HepG2 (cell line): ENCODE measurements around the gene CPLX3. TPM values are rescaled to one million over a fixed set of nuclear protein-coding genes. Genes with fewer than 3 reads are reported as not detected.
A peak's percentile ranks its signal among the peaks of the same experiment; 100 is the strongest.

Source experiments
- ATAC-seq: fragments of 200-7000 bp; cut with Tn5 transposase; 3 replicates; pipeline ENCODE4 v1.9.1; 2020; ENCODE audit warnings: mild to moderate bottlenecking, moderate library complexity
- BruUV-seq: library from RNA; stranded (reverse); fragments of 400-500 nt; replicated peaks from 2 replicates; lab custom pipeline; 2021; lab: Mats Ljungman, UMichigan
- CTCF ChIA-PET: fragments of 300-600 bp; formaldehyde crosslinking; extraction: SDS; loops from one replicate; lab custom pipeline; 2021; ENCODE audit warnings: low total read pairs, inconsistent platforms, low intra/inter-chr PET ratio; lab: Yijun Ruan, JAX
- POLR2A ChIA-PET: fragments of 350-600 bp; sonication (Branson Sonifier 250); formaldehyde crosslinking; loops from one replicate; lab custom pipeline; 2020; ENCODE audit warnings: antibody characterized with exemption, inconsistent platforms; lab: Yijun Ruan, JAX
- DNase-seq: peaks from one replicate; pipeline ENCODE4 v3.0.0-alpha.2; 2015; ENCODE audit warnings: low spot score
- FAIRE-seq: peaks from 3 replicates; lab custom pipeline; 2011; peaks lifted over from hg19 to GRCh38; lab: Jason Lieb, UNC
- H2AFZ ChIP-seq: one replicate; pipeline ENCODE4 v1.6.1; 2011; ENCODE audit warnings: low read length, inconsistent platforms
- H3K27ac ChIP-seq: fragments of 300-600 bp; 3 replicates; pipeline ENCODE4 v1.8.0; 2011; ENCODE audit warnings: mixed run types, mild to moderate bottlenecking, mixed read lengths, low read length, inconsistent platforms; ENCODE audit not compliant: insufficient read depth; ENCODE audit errors: extremely low read length
- H3K27me3 ChIP-seq, 2 experiments: fragments of 200-600 bp in 1 of 2; 2 replicates in 1 of 2; 3 replicates in 1 of 2; pipeline versions ENCODE4 v1.6.0 to v1.8.0; 2011; ENCODE audit warnings: low read length in 2 of 2, mild to moderate bottlenecking in 2 of 2, moderate library complexity in 2 of 2, inconsistent platforms in 1 of 2; ENCODE audit not compliant: insufficient read depth in 2 of 2, control insufficient read depth in 1 of 2
- H3K36me3 ChIP-seq, 2 experiments: fragments of 200-600 bp in 1 of 2; replicated peaks in 1 of 2; 2 replicates in 1 of 2; 3 replicates in 1 of 2; pipeline versions ENCODE4 v1.5.1 to v1.8.0; 2011; ENCODE audit warnings: low read length in 2 of 2, inconsistent platforms in 1 of 2; ENCODE audit not compliant: insufficient read depth in 2 of 2, control insufficient read depth in 1 of 2
- H3K4me1 ChIP-seq: 2 replicates; pipeline ENCODE4 v1.5.1; 2012; ENCODE audit warnings: low read length, inconsistent platforms; ENCODE audit not compliant: insufficient read depth
- H3K4me2 ChIP-seq: 2 replicates; pipeline ENCODE4 v1.6.0; 2011; ENCODE audit warnings: low read depth, low read length, inconsistent platforms
- H3K4me3 ChIP-seq, 3 experiments: fragments of 200-600 bp in 1 of 3; sonication (generic), shearing (Covaris generic) in 1 of 3; replicated peaks in 1 of 3; 2 replicates each; pipeline ENCODE4 v1.5.1; 2011 to 2016; ENCODE audit warnings: low read length in 3 of 3, inconsistent platforms in 2 of 3, low read depth in 2 of 3, mild to moderate bottlenecking in 2 of 3, control low read depth in 1 of 3, mixed read lengths in 1 of 3; ENCODE audit not compliant: insufficient read depth in 1 of 3
- H3K79me2 ChIP-seq: one replicate; pipeline ENCODE4 v1.6.1; 2011; ENCODE audit warnings: low read length, inconsistent platforms; ENCODE audit not compliant: insufficient read depth
- H3K9ac ChIP-seq: 2 replicates; pipeline ENCODE4 v1.6.0; 2011; ENCODE audit warnings: mild to moderate bottlenecking, low read depth, low read length, inconsistent platforms; ENCODE audit not compliant: insufficient read depth
- H3K9me3 ChIP-seq: 2 replicates; pipeline ENCODE4 v1.5.1; 2012; ENCODE audit warnings: mild to moderate bottlenecking, low read length
- H4K20me1 ChIP-seq: 2 replicates; pipeline ENCODE4 v1.6.0; 2011; ENCODE audit warnings: inconsistent platforms, mild to moderate bottlenecking, low read length, moderate library complexity; ENCODE audit not compliant: insufficient read depth
- BORCS8-MEF2B ChIP-seq: sonication (generic); formaldehyde crosslinking; IDR thresholded peaks from 2 replicates; pipeline ENCODE4 v1.8.0; 2022; ENCODE audit warnings: mild to moderate bottlenecking, missing genetic modification reagents
- CTCF ChIP-seq: sonication (generic); formaldehyde crosslinking; IDR thresholded peaks from 2 replicates; pipeline ENCODE4 v1.5.0; 2020; ENCODE audit warnings: mild to moderate bottlenecking, missing genetic modification reagents, moderate library complexity
- HNRNPLL ChIP-seq: fragments of 200-400 bp; formaldehyde crosslinking; IDR thresholded peaks from 2 replicates; pipeline ENCODE4 v1.6.1; 2017; ENCODE audit warnings: mild to moderate bottlenecking, low read depth, low read length; ENCODE audit not compliant: poor library complexity, severe bottlenecking
- PAXIP1 ChIP-seq: sonication (generic); formaldehyde crosslinking; conservative IDR thresholded peaks from 2 replicates; pipeline ENCODE4 v1.4.0; 2020; ENCODE audit warnings: mild to moderate bottlenecking, missing genetic modification reagents, moderate library complexity
- RBM39 ChIP-seq: fragments of 200-400 bp; formaldehyde crosslinking; IDR thresholded peaks from one replicate; pipeline ENCODE4 v1.6.1; 2018; ENCODE audit warnings: antibody characterized with exemption, mild to moderate bottlenecking, low read depth, low read length; ENCODE audit not compliant: poor library complexity, severe bottlenecking
- STAG1 ChIP-seq: sonication (generic); formaldehyde crosslinking; IDR thresholded peaks from 2 replicates; pipeline ENCODE4 v1.4.0; 2020; ENCODE audit warnings: missing genetic modification reagents
- ZNF224 ChIP-seq: sonication (generic); formaldehyde crosslinking; IDR thresholded peaks from 2 replicates; pipeline ENCODE4 v1.5.0; 2020; ENCODE audit warnings: mild to moderate bottlenecking, missing genetic modification reagents
- ZNF263 ChIP-seq: sonication (generic); formaldehyde crosslinking; IDR thresholded peaks from 2 replicates; pipeline ENCODE4 v1.4.0; 2020; ENCODE audit warnings: missing genetic modification reagents
- WGBS: methylation state at CpG from one replicate; pipeline ENCODE4 v1.1.6; 2017; ENCODE audit warnings: low lambda C conversion rate; 5-methylcytosine and 5-hydroxymethylcytosine counted together
- in situ Hi-C: cut with HindIII; loops from 2 replicates; pipeline ENCODE4 v1.10.0; 2017; ENCODE audit warnings: low pct_unique_long_range_greater_than_20kb; ENCODE audit not compliant: extremely low pct_ligation_motif_present
- intact Hi-C: fragments of 100-400 bp; cut with micrococcal nuclease; formaldehyde crosslinking; loops from one replicate; pipeline ENCODE4 v1.10.0; 2022; ENCODE audit not compliant: unreplicated experiment
- polyA plus RNA-seq, 8 experiments: library from polyadenylated mRNA; depleted of rRNA in 3 of 8; stranded (reverse) in 7 of 8; unstranded in 1 of 8; fragments of >200 nt; fragmentation: Illumina TruSeq in 4 of 8; extraction: Trizol in 4 of 8; gene quantifications; 2 replicates each; pipeline versions ENCODE4 v1.2.1 to v1.2.3, GENCODE V29; 2011 to 2016; ENCODE audit warnings: low read depth in 4 of 8, missing spikeins in 1 of 8, mixed read lengths in 1 of 8; ENCODE audit not compliant: insufficient read depth in 1 of 8
- total RNA-seq, 5 experiments: library from RNA; depleted of rRNA; stranded (reverse); fragments of >200 nt; fragmentation: Illumina TruSeq; extraction: Trizol; gene quantifications; 2 replicates each; pipeline ENCODE4 v1.2.3, GENCODE V29; 2016; ENCODE audit warnings: low read depth in 1 of 5

CPLX3 gene
- total and polyA plus RNA-seq, 2 of the 13 experiments (the other 11 are each of a cell fraction or from before 2014, with no cell fraction given): not detected

GRCh38 chr15:74838746-74839525, 12.5 kb downstream of the CPLX3 start (continued):
- TF ChIP-seq ZNF224: no peak

- Histone ChIP-seq H4K20me1 (no peaks in the 10 kb centered on the region), H3K79me2 (no peaks in the 10 kb centered on the region), H3K9ac (no peak overlapping the region), H3K27ac (no peak overlapping the region), H3K4me2 (no peak overlapping the region), H3K9me3 (no peaks in the 10 kb centered on the region), H2AFZ (no peak overlapping the region), H3K36me3 (peaks cover 6 to 7% of the 10 kb centered on the region in 2 experiments; a peak in 3 of 5 replicates), H3K4me3 (no peak overlapping the region), H3K27me3 (no peaks in the 10 kb centered on the region), H3K4me1 (peaks cover 22% of the 10 kb centered on the region)
- no TSS peak for BruUV-seq
- peak; percentile 27 for ATAC-seq
- in situ Hi-C loops: no loop called here
- intact Hi-C loops: no loop called here
- no peak for FAIRE-seq
- TF ChIP-seq BORCS8-MEF2B (CRISPR knock-in tag) (no peak), PAXIP1 (CRISPR knock-in tag) (no peak), CTCF (CRISPR knock-in tag) (peak; percentile 59), RBM39 (no peak), HNRNPLL (no peak), STAG1 (peak; percentile 44), ZNF263 (CRISPR knock-in tag) (0 out of 2 replicates have a peak, but pooled peaks have one; percentile 15)
- ChIA-PET POLR2A (no interaction called here), CTCF (no interaction called here)
- DNase-seq: no peak
- WGBS: 93% methylated on average over 13 of the region's 31 CpGs
Measured at GRCh38 chr15:74839526-74840395, 13.3 kb downstream of the CPLX3 start.
